Muscle of back (tissue), 11 donors: ENCODE data around the gene ARHGAP21. TPM values are rescaled to one million over a fixed set of nuclear protein-coding genes. Genes with fewer than 3 reads are reported as not detected.

ENCODE experiments used
- DNase-seq, 3 donors: peaks; one replicate each; pipeline versions ENCODE4 v3.0.0 to v3.0.0-alpha.2; 2013
- polyA plus RNA-seq, 10 donors: library from polyadenylated mRNA; unstranded; fragments of 120-200 nt; gene quantifications; one replicate each; pipeline ENCODE4 v1.2.1, GENCODE V29; 2013; ENCODE audit not compliant: insufficient read length in 10 of 10

Gene ARHGAP21
- polyA plus RNA-seq, 10 donors = 55.5 to 111 (median 68.4) TPM

GRCh38 chr10:24542314-24543270 is 181.1 kb downstream of the ARHGAP21 start:
- DNase-seq = no peak

- no peak for DNase-seq
Observed at GRCh38 chr10:24541239-24541753, 182.4 kb downstream of the ARHGAP21 start.

- DNase-seq = no peak
Observed at GRCh38 chr10:24536636-24537035, 187.1 kb downstream of the ARHGAP21 start.

GRCh38 chr10:24533981-24534380 is 189.7 kb downstream of the ARHGAP21 start:
- no peak for DNase-seq

Other genes with a start within 250 kb of the ARHGAP21 start
- gene PRTFDC1, start 228.7 kb upstream of the ARHGAP21 start, polyA plus RNA-seq = 10 to 100 TPM; 13.6 to 26.1 (median 15.1) TPM